ENCODE measurements around the gene ZBTB7C.

Gene ZBTB7C

GRCh38 chr18:48167897-48168253 lies 241.3 kb downstream of the ZBTB7C start:
- H2AFZ ChIP-seq (ENCODE audit: low read depth, low read length, severe bottlenecking) = no peak overlapping the region
- TF ChIP-seq CTCF (IDR thresholded peaks at IDR 0.05; ENCODE audit: insufficient read depth, low read length, poor library complexity, severe bottlenecking) (no peak), EZH2phosphoT487 (conservative IDR thresholded peaks at IDR 0.05; ENCODE audit: low read length) (no peak)
- H3K9me3 ChIP-seq (ENCODE audit: insufficient read depth, low read length) = no peaks in the 10 kb centered on the region
- no peaks in the 10 kb centered on the region for H3K79me2 ChIP-seq (ENCODE audit: insufficient read depth, low read length)
- H3K27ac ChIP-seq (ENCODE audit: low read depth, low read length) = no peak overlapping the region
- no peaks in the 10 kb centered on the region for H3K36me3 ChIP-seq (ENCODE audit: low read length)
- no peaks in the 10 kb centered on the region for H3K27me3 ChIP-seq (ENCODE audit: low read length)
- no peaks in the 10 kb centered on the region for H4K20me1 ChIP-seq (ENCODE audit: low read depth, low read length)
- no peak overlapping the region for H3K4me3 ChIP-seq (ENCODE audit: insufficient read depth, low read length, poor library complexity, severe bottlenecking)
- H3F3A ChIP-seq (ENCODE audit: insufficient read depth) = no peaks in the 10 kb centered on the region
- H3K9ac ChIP-seq (ENCODE audit: low read length) = no peak overlapping the region
- no peak overlapping the region for H3K4me2 ChIP-seq (ENCODE audit: low read depth, low read length, poor library complexity, severe bottlenecking)
- H3K9me2 ChIP-seq (replicated peaks; ENCODE audit: insufficient read depth, low read length) = no peaks in the 10 kb centered on the region

- H2AFZ ChIP-seq (ENCODE audit: low read depth, low read length, severe bottlenecking) = no peak overlapping the region
- H4K20me1 ChIP-seq (ENCODE audit: low read depth, low read length) = no peaks in the 10 kb centered on the region
- H3K36me3 ChIP-seq (ENCODE audit: low read length) = no peaks in the 10 kb centered on the region
- H3F3A ChIP-seq (ENCODE audit: insufficient read depth) = no peaks in the 10 kb centered on the region
- no peaks in the 10 kb centered on the region for H3K9me2 ChIP-seq (replicated peaks; ENCODE audit: insufficient read depth, low read length)
- no peaks in the 10 kb centered on the region for H3K9me3 ChIP-seq (ENCODE audit: insufficient read depth, low read length)
- no peak overlapping the region for H3K4me3 ChIP-seq (ENCODE audit: insufficient read depth, low read length, poor library complexity, severe bottlenecking)
- no peak overlapping the region for H3K4me2 ChIP-seq (ENCODE audit: low read depth, low read length, poor library complexity, severe bottlenecking)
- no peak overlapping the region for H3K27ac ChIP-seq (ENCODE audit: low read depth, low read length)
- no peak for TF ChIP-seq CTCF (IDR thresholded peaks at IDR 0.05; ENCODE audit: insufficient read depth, low read length, poor library complexity, severe bottlenecking)
- no peak for TF ChIP-seq EZH2phosphoT487 (conservative IDR thresholded peaks at IDR 0.05; ENCODE audit: low read length)
- H3K79me2 ChIP-seq (ENCODE audit: insufficient read depth, low read length) = no peaks in the 10 kb centered on the region
- no peaks in the 10 kb centered on the region for H3K27me3 ChIP-seq (ENCODE audit: low read length)
- no peak overlapping the region for H3K9ac ChIP-seq (ENCODE audit: low read length)
Measured at GRCh38 chr18:48166336-48166875, 242.8 kb downstream of the ZBTB7C start.

GRCh38 chr18:48165111-48165866 lies 243.9 kb downstream of the ZBTB7C start:
- no peak for TF ChIP-seq EZH2phosphoT487 (conservative IDR thresholded peaks at IDR 0.05; ENCODE audit: low read length)
- TF ChIP-seq CTCF (IDR thresholded peaks at IDR 0.05; ENCODE audit: insufficient read depth, low read length, poor library complexity, severe bottlenecking) = no peak
- no peaks in the 10 kb centered on the region for H3K9me2 ChIP-seq (replicated peaks; ENCODE audit: insufficient read depth, low read length)
- no peaks in the 10 kb centered on the region for H3K79me2 ChIP-seq (ENCODE audit: insufficient read depth, low read length)
- H2AFZ ChIP-seq (ENCODE audit: low read depth, low read length, severe bottlenecking) = no peak overlapping the region
- no peaks in the 10 kb centered on the region for H3K9me3 ChIP-seq (ENCODE audit: insufficient read depth, low read length)
- H4K20me1 ChIP-seq (ENCODE audit: low read depth, low read length) = no peaks in the 10 kb centered on the region
- H3K36me3 ChIP-seq (ENCODE audit: low read length) = no peaks in the 10 kb centered on the region
- no peak overlapping the region for H3K4me2 ChIP-seq (ENCODE audit: low read depth, low read length, poor library complexity, severe bottlenecking)
- H3K27ac ChIP-seq (ENCODE audit: low read depth, low read length) = no peak overlapping the region
- no peaks in the 10 kb centered on the region for H3F3A ChIP-seq (ENCODE audit: insufficient read depth)
- no peak overlapping the region for H3K4me3 ChIP-seq (ENCODE audit: insufficient read depth, low read length, poor library complexity, severe bottlenecking)
- no peaks in the 10 kb centered on the region for H3K27me3 ChIP-seq (ENCODE audit: low read length)
- no peak overlapping the region for H3K9ac ChIP-seq (ENCODE audit: low read length)

Measured in SU-DHL-6 (cell line).